Heart right ventricle (tissue), 16 donors: ENCODE results near the gene MYO1H. TPM values are rescaled to one million over a fixed set of nuclear protein-coding genes. Genes with fewer than 3 reads are reported as not detected.

ENCODE experiments used
- ATAC-seq, 8 donors: fragments of 200-7000 bp; cut with Tn5 transposase; one replicate each; pipeline ENCODE4 v1.9.1; 2020; ENCODE audit warnings: mild to moderate bottlenecking in 8 of 8, moderate library complexity in 8 of 8, moderate number of reproducible peaks in 1 of 8
- DNase-seq, 2 donors: peaks; one replicate each; pipeline ENCODE4 v3.0.0-alpha.2; 2020
- H3K27ac ChIP-seq, 10 donors: fragments of 200-600 bp; sonication (generic) in 2 of 10; one replicate each; pipeline versions ENCODE4 v1.5.0 to v1.8.0; 2020 to 2022; ENCODE audit warnings: mild to moderate bottlenecking in 3 of 10
- H3K27me3 ChIP-seq, 7 donors: fragments of 200-600 bp; one replicate each; pipeline ENCODE4 v1.8.0; 2021 to 2022; ENCODE audit warnings: mild to moderate bottlenecking in 2 of 7
- H3K36me3 ChIP-seq, 9 donors: fragments of 200-600 bp; sonication (generic) in 1 of 9; one replicate each; pipeline versions ENCODE4 v1.5.0 to v1.8.0; 2020 to 2022; ENCODE audit warnings: mild to moderate bottlenecking in 2 of 9
- H3K4me1 ChIP-seq, 9 donors: fragments of 200-600 bp; sonication (generic) in 1 of 9; one replicate each; pipeline versions ENCODE4 v1.5.0 to v1.8.0; 2020 to 2022; ENCODE audit warnings: mild to moderate bottlenecking in 4 of 9
- H3K4me3 ChIP-seq, 10 donors: fragments of 200-600 bp; sonication (generic) in 2 of 10; one replicate each; pipeline versions ENCODE4 v1.5.0 to v1.8.0; 2020 to 2022; ENCODE audit warnings: mild to moderate bottlenecking in 7 of 10, moderate library complexity in 2 of 10
- H3K9me3 ChIP-seq, 11 donors: fragments of 200-600 bp in 10 of 11; sonication (generic) in 2 of 11; one replicate each; pipeline versions ENCODE4 v1.5.0 to v1.8.0; 2013 to 2022; ENCODE audit warnings: mild to moderate bottlenecking in 2 of 11, control low read depth in 1 of 11, moderate library complexity in 1 of 11
- WGBS, 2 donors: extraction: QIAGEN DNeasy Blood & Tissue Kit; methylation state at CpG; one replicate each; pipeline ENCODE4 v1.1.7; 2013; ENCODE audit warnings: inconsistent platforms in 1 of 2; 5-methylcytosine and 5-hydroxymethylcytosine counted together
- intact Hi-C, 10 donors: fragments of 100-400 bp; cut with DNase I; formaldehyde crosslinking; loops; one replicate each; pipeline versions ENCODE4 v1.11.1 to v1.14.2; 2022
- polyA plus RNA-seq, 2 donors: library from polyadenylated mRNA; stranded (reverse); fragments of 200-250 nt; gene quantifications; one replicate each; pipeline ENCODE4 v1.2.3, GENCODE V29; 2013
- total RNA-seq, 10 donors: library from RNA; stranded (reverse); fragmentation: NEBNext Ultra II Directional in 3 of 10; extraction: Animal tissue kit (Norgen Biotek cat#: 25700) in 3 of 10; gene quantifications; one replicate each; pipeline versions ENCODE4 v1.2.1 to v1.2.4, GENCODE V29; 2021 to 2023
- TF ChIP-seq, protein P1 (sequence below), 9 donors: fragments of 200-600 bp; sonication (generic) in 2 of 9; IDR thresholded peaks; one replicate each; pipeline versions ENCODE4 v1.5.0 to v1.8.0; 2021 to 2022; ENCODE audit warnings: antibody characterized with exemption in 9 of 9, mild to moderate bottlenecking in 5 of 9, moderate library complexity in 1 of 9
- donor health status: Arrhythmogenic right ventricular cardiomyopathy.
- donor health status: ischemic (EF 13 %, LVEDD 7.1; RV severe dilation, severe dysfunction).
- donor health status: healthy with polysubstance abuse.
- donor health status: DM: no; HTN: yes; CAD: no.
- donor health status: DM: no; HTN: no; CAD: no.
- donor health status: ischemic (EF 25% LVEDD 6.9; RV normal size, moderate dysfunction).
- donor health status: ischemic (EF 25% LVEDD 5.7; RV mildly dilated, moderate dysfunction).
- donor health status: healthy.
- donor health status: DM: yes; HTN: yes; CAD: no.
- donor health status: Ischemic cardiomyopathy.
- donor health status: ischemic (EF 35%, LVEDD 5.7; RV mildly dilated, moderate dysfunction).
- donor health status: nonischemic (EF 11% LVEDD 7.7; RV severe dilation, severe dysfunction).
- donor health status: DM: yes; HTN: yes; CAD: no.
- donor health status: PGD.
- donor health status: ischemic (EF 29% LVEDD 5.4; RV normal size, mild dysfunction).
- donor health status: nonischemic (EF 23%, LVEDD 6.1; RV moderate dilation, normal function).

The MYO1H gene
- total and polyA plus RNA-seq, 12 donors = 0.07 to 1.3 (median 0.51) TPM; not detected in 4

DNA sequence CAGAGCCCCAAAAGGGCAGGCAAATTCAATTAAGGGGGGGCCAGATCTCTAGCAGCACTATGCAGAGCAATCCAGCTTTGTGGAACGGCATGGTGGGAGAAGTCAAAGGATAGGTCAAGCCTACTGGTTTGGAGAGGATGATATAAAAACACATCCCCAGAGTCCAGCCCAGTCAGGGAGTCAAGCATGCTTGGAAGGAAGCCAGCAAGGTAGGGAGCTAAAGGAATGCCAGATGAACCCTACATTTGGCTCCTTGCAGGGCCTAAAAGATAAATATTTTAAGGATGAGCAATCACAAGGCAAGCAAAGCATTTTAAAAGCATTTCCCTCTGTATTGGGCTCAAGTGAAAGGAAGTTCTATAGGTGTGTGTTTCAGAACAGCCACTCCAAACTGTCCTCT lies 108.0 kb downstream of the MYO1H start:
- TF ChIP-seq, protein P1, sequence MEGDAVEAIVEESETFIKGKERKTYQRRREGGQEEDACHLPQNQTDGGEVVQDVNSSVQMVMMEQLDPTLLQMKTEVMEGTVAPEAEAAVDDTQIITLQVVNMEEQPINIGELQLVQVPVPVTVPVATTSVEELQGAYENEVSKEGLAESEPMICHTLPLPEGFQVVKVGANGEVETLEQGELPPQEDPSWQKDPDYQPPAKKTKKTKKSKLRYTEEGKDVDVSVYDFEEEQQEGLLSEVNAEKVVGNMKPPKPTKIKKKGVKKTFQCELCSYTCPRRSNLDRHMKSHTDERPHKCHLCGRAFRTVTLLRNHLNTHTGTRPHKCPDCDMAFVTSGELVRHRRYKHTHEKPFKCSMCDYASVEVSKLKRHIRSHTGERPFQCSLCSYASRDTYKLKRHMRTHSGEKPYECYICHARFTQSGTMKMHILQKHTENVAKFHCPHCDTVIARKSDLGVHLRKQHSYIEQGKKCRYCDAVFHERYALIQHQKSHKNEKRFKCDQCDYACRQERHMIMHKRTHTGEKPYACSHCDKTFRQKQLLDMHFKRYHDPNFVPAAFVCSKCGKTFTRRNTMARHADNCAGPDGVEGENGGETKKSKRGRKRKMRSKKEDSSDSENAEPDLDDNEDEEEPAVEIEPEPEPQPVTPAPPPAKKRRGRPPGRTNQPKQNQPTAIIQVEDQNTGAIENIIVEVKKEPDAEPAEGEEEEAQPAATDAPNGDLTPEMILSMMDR (IDR thresholded peaks at IDR 0.05) = no peak
- Histone ChIP-seq H3K4me3 (no peak overlapping the region), H3K9me3 (no peaks in the 10 kb centered on the region), H3K36me3 (peaks cover 0 to 97% (median 59%) of the 10 kb centered on the region in 9 donors), H3K27ac (no peak overlapping the region), H3K27me3 (no peaks in the 10 kb centered on the region), H3K4me1 (peaks cover 1 to 48% (median 37%) of the 10 kb centered on the region in 9 donors)
- no peak for DNase-seq
- ATAC-seq = no peak
- intact Hi-C loops = no loop called here
- WGBS, 2 donors = 93 to 95% methylated on average over 1 of the region's 1 CpG

GRCh38 chr12:109458086-109458485 lies 110.4 kb downstream of the MYO1H start:
- no peaks in the 10 kb centered on the region for H3K27me3 ChIP-seq
- no peak overlapping the region for H3K4me3 ChIP-seq
- intact Hi-C loops = no loop called here
- TF ChIP-seq, protein P1 (IDR thresholded peaks at IDR 0.05) = no peak
- DNase-seq (no peak), ATAC-seq (no peak)
- H3K4me1 ChIP-seq = peaks cover 12 to 63% (median 58%) of the 10 kb centered on the region in 9 donors
- peaks cover 0 to 73% (median 42%) of the 10 kb centered on the region in 9 donors for H3K36me3 ChIP-seq
- H3K27ac ChIP-seq = peak overlapping the region in 8 of 10 donors; percentile 24 to 99 (median 97)
- 59 to 71% methylated on average over 4 of the region's 4 CpGs for WGBS, 2 donors
- no peaks in the 10 kb centered on the region for H3K9me3 ChIP-seq

DNA sequence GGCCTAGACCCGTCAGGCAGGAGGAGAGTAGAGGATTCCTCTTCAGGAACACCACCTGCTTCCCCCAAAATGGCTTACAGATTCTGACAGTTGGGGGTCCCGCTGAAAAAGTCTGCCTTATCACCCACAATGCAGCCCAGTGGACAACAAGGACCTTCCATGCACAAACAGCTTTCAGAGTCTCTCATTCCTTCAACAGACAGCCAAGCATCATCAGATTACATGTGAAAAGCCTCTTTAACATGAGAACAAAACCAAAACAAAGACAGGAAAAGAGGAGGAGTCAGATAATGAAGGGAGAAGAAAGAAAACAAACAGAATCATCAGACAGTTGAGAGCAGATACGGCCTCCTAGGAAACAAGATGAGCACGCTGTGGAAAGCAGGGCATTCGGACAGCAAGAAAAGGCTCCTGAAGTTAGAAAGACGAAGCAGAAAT lies 111.1 kb downstream of the MYO1H start:
- no peaks in the 10 kb centered on the region for H3K27me3 ChIP-seq
- TF ChIP-seq, protein P1 (IDR thresholded peaks at IDR 0.05) = no peak
- intact Hi-C loops = no loop called here
- no peak for ATAC-seq
- peak overlapping the region in 9 of 10 donors; percentile 10 to 99 (median 97) for H3K27ac ChIP-seq
- H3K4me3 ChIP-seq = no peak overlapping the region
- H3K9me3 ChIP-seq = no peaks in the 10 kb centered on the region
- peaks cover 17 to 70% (median 65%) of the 10 kb centered on the region in 9 donors for H3K4me1 ChIP-seq
- peaks cover 0 to 66% (median 36%) of the 10 kb centered on the region in 9 donors for H3K36me3 ChIP-seq
- no peak for DNase-seq
- 65 to 67% methylated on average over 6 of the region's 6 CpGs for WGBS, 2 donors

- Histone ChIP-seq H3K9me3 (no peaks in the 10 kb centered on the region), H3K4me1 (peaks cover 22 to 75% (median 69%) of the 10 kb centered on the region in 9 donors), H3K27me3 (no peaks in the 10 kb centered on the region), H3K36me3 (peaks cover 0 to 62% (median 32%) of the 10 kb centered on the region in 9 donors), H3K4me3 (no peak overlapping the region), H3K27ac (peak overlapping the region in 9 of 10 donors; percentile 10 to 99 (median 97))
- DNase-seq (no peak), ATAC-seq (no peak)
- intact Hi-C loops = no loop called here
- 71% methylated on average over 6 of the region's 6 CpGs for WGBS, 2 donors
- TF ChIP-seq, protein P1 (IDR thresholded peaks at IDR 0.05) = no peak
Measured at GRCh38 chr12:109459247-109459646, 111.5 kb downstream of the MYO1H start.
